Neural progenitor cell (in vitro differentiated cells): ENCODE data around the gene TIMP2. TPM values are rescaled to one million over a fixed set of nuclear protein-coding genes. Genes with fewer than 3 reads are reported as not detected.
"Not testable (repeated sequence)": the region's sequence is repeated elsewhere in the genome, so short reads cannot be mapped to it uniquely, and the experiment has no call there.

ENCODE experiments used
- DNase-seq: peaks from one replicate; pipeline ENCODE4 v3.0.0-alpha.2; 2016; ENCODE audit warnings: low spot score
- H2AFZ ChIP-seq: fragments of 200-600 bp; sonication (generic); replicated peaks from 2 replicates; pipeline ENCODE4 v1.6.1; 2016; ENCODE audit warnings: antibody characterized with exemption
- H3F3A ChIP-seq: fragments of 200-600 bp; sonication (generic); 2 replicates; pipeline ENCODE4 v1.6.1; 2016; ENCODE audit warnings: antibody characterized with exemption, low read depth
- H3K27ac ChIP-seq: fragments of 200-600 bp; sonication (generic); 2 replicates; pipeline ENCODE4 v1.5.1; 2016; ENCODE audit warnings: mild to moderate bottlenecking
- H3K27me3 ChIP-seq: fragments of 200-600 bp; sonication (generic); 2 replicates; pipeline ENCODE4 v1.6.1; 2016; ENCODE audit warnings: mild to moderate bottlenecking, moderate library complexity
- H3K36me3 ChIP-seq: fragments of 200-600 bp; sonication (generic); 2 replicates; pipeline ENCODE4 v1.5.1; 2016
- H3K4me1 ChIP-seq: fragments of 200-600 bp; sonication (generic); 2 replicates; pipeline ENCODE4 v1.6.1; 2016; ENCODE audit warnings: mixed run types
- H3K4me2 ChIP-seq: fragments of 200-600 bp; sonication (generic); 2 replicates; pipeline ENCODE4 v1.6.1; 2016
- H3K4me3 ChIP-seq: fragments of 200-600 bp; sonication (generic); 2 replicates; pipeline ENCODE4 v1.5.1; 2016
- H3K79me2 ChIP-seq: fragments of 200-600 bp; sonication (generic); 2 replicates; pipeline ENCODE4 v1.6.1; 2016; ENCODE audit warnings: low read depth
- H3K9ac ChIP-seq: fragments of 200-600 bp; sonication (generic); 2 replicates; pipeline ENCODE4 v1.6.1; 2016
- H3K9me3 ChIP-seq: fragments of 200-600 bp; sonication (generic); 2 replicates; pipeline ENCODE4 v1.5.1; 2016; ENCODE audit warnings: low read depth
- H4K20me1 ChIP-seq: fragments of 200-600 bp; sonication (generic); 2 replicates; pipeline ENCODE4 v1.6.1; 2016; ENCODE audit warnings: low read depth
- H3K27ac Mint-ChIP-seq: 3 replicates; pipeline ENCODE4 v1.8.0; 2021; ENCODE audit warnings: mixed read lengths
- H3K27me3 Mint-ChIP-seq: 2 replicates; pipeline ENCODE4 v1.8.0; 2022; ENCODE audit warnings: low read depth, mild to moderate bottlenecking, inconsistent platforms, moderate library complexity, mixed read lengths; ENCODE audit not compliant: insufficient read depth
- H3K36me3 Mint-ChIP-seq: 3 replicates; pipeline ENCODE4 v1.8.0; 2021; ENCODE audit warnings: mixed read lengths
- H3K4me1 Mint-ChIP-seq: 3 replicates; pipeline ENCODE4 v1.8.0; 2021; ENCODE audit warnings: mixed read lengths
- H3K4me3 Mint-ChIP-seq: 3 replicates; pipeline ENCODE4 v1.8.0; 2021; ENCODE audit warnings: mild to moderate bottlenecking, moderate library complexity, mixed read lengths
- H3K9me3 Mint-ChIP-seq: 3 replicates; pipeline ENCODE4 v1.8.0; 2020; ENCODE audit warnings: mixed read lengths
- EZH2 ChIP-seq: fragments of 200-600 bp; sonication (generic); IDR thresholded peaks from 2 replicates; pipeline ENCODE4 v1.6.1; 2017; ENCODE audit warnings: antibody characterized with exemption, mild to moderate bottlenecking, moderate library complexity
- EZH2phosphoT487 ChIP-seq: fragments of 200-600 bp; sonication (generic); IDR thresholded peaks from 2 replicates; pipeline ENCODE4 v1.6.1; 2017; ENCODE audit warnings: antibody characterized with exemption
- total RNA-seq: library from RNA; depleted of rRNA; stranded (reverse); fragments of >200 nt; gene quantifications from 2 replicates; pipeline ENCODE4 v1.2.3, GENCODE V29; 2015; ENCODE audit warnings: low replicate concordance
- TF ChIP-seq, protein P1 (sequence below): fragments of 200-600 bp; sonication (generic); IDR thresholded peaks from 2 replicates; pipeline ENCODE4 v1.5.1; 2017; ENCODE audit warnings: antibody characterized with exemption, mild to moderate bottlenecking

The TIMP2 gene
- total RNA-seq, 1 donor from 2014 or later: 19.8 TPM

DNA sequence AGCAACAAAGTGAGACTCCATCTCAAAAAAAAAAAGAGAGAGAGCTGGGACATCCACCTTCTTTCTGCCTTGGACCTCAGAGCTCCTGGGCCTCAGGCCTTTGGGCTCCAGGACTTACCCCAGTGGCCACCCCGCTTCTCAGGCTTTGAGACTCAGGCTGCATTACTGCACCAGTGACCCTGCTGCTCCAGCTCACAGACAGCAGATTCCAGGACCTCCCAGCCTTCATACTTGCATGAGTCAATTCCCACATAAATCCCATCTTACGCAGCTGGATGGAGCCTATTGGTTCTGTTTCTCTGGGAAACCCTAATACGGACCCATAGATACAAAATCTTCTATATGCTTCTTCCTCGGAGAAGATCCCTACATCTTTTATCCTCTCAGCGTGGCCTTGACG, 20.1 kb downstream of the TIMP2 start:
- H3K36me3 ChIP-seq: no peaks in the 10 kb centered on the region
- Mint-ChIP-seq H3K4me3 (no peak overlapping the region), H3K36me3 (peaks cover 9% of the 10 kb centered on the region), H3K27me3 (peaks cover 1% of the 10 kb centered on the region), H3K9me3 (no peaks in the 10 kb centered on the region), H3K4me1 (peaks cover 39% of the 10 kb centered on the region), H3K27ac (no peak overlapping the region)
- DNase-seq: no peak
- TF ChIP-seq, protein P1, sequence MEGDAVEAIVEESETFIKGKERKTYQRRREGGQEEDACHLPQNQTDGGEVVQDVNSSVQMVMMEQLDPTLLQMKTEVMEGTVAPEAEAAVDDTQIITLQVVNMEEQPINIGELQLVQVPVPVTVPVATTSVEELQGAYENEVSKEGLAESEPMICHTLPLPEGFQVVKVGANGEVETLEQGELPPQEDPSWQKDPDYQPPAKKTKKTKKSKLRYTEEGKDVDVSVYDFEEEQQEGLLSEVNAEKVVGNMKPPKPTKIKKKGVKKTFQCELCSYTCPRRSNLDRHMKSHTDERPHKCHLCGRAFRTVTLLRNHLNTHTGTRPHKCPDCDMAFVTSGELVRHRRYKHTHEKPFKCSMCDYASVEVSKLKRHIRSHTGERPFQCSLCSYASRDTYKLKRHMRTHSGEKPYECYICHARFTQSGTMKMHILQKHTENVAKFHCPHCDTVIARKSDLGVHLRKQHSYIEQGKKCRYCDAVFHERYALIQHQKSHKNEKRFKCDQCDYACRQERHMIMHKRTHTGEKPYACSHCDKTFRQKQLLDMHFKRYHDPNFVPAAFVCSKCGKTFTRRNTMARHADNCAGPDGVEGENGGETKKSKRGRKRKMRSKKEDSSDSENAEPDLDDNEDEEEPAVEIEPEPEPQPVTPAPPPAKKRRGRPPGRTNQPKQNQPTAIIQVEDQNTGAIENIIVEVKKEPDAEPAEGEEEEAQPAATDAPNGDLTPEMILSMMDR: no peak
- TF ChIP-seq EZH2 (no peak), EZH2phosphoT487 (no peak)
- H3K27ac ChIP-seq: no peak overlapping the region
- H4K20me1 ChIP-seq: peaks cover 54% of the 10 kb centered on the region
- peaks cover 8% of the 10 kb centered on the region for H3K4me1 ChIP-seq
- no peak overlapping the region for H3K9ac ChIP-seq
- H3F3A ChIP-seq: peaks cover under 1% of the 10 kb centered on the region
- H3K79me2 ChIP-seq: peaks cover 15% of the 10 kb centered on the region
- H3K4me3 ChIP-seq: no peak overlapping the region
- no peaks in the 10 kb centered on the region for H3K9me3 ChIP-seq
- no peaks in the 10 kb centered on the region for H3K27me3 ChIP-seq
- H3K4me2 ChIP-seq: no peak overlapping the region
- no peak overlapping the region for H2AFZ ChIP-seq

DNA sequence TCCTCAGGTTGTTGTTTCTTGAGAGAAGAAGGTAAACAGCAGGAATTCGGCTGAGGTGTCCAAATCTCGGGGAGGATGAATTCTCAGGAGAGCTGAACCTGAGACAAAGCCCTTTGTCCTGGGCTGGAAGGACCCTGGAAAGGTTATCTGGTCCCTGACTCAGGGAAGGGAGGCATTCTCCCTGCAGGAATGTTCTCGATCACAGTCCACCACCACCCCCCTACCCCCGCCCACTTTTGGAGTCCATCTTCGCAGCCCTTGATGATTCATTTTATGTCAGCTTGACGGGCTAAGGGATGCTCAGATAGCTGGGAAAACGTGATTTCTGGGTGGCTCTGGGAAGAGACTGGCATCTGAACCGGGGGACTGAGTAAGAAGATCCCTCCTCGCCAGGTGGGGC, 20.8 kb downstream of the TIMP2 start:
- DNase-seq: no peak
- no peak overlapping the region for H3K27ac Mint-ChIP-seq
- H3K4me2 ChIP-seq: no peak overlapping the region
- H3K36me3 ChIP-seq: no peaks in the 10 kb centered on the region
- peaks cover 15% of the 10 kb centered on the region for H3K79me2 ChIP-seq
- H3F3A ChIP-seq: peaks cover 7% of the 10 kb centered on the region
- no peak overlapping the region for H3K9ac ChIP-seq
- H3K4me1 Mint-ChIP-seq: peaks cover 47% of the 10 kb centered on the region
- no peaks in the 10 kb centered on the region for H3K27me3 ChIP-seq
- H3K27ac ChIP-seq: no peak overlapping the region
- H2AFZ ChIP-seq: no peak overlapping the region
- no peaks in the 10 kb centered on the region for H3K9me3 ChIP-seq
- H3K9me3 Mint-ChIP-seq: no peaks in the 10 kb centered on the region
- no peaks in the 10 kb centered on the region for H3K27me3 Mint-ChIP-seq
- TF ChIP-seq, protein P1: no peak
- TF ChIP-seq EZH2phosphoT487 (no peak), EZH2 (no peak)
- no peak overlapping the region for H3K4me3 ChIP-seq
- H3K4me3 Mint-ChIP-seq: no peak overlapping the region
- peaks cover 61% of the 10 kb centered on the region for H4K20me1 ChIP-seq
- peaks cover 14% of the 10 kb centered on the region for H3K4me1 ChIP-seq
- H3K36me3 Mint-ChIP-seq: peaks cover 9% of the 10 kb centered on the region

DNA sequence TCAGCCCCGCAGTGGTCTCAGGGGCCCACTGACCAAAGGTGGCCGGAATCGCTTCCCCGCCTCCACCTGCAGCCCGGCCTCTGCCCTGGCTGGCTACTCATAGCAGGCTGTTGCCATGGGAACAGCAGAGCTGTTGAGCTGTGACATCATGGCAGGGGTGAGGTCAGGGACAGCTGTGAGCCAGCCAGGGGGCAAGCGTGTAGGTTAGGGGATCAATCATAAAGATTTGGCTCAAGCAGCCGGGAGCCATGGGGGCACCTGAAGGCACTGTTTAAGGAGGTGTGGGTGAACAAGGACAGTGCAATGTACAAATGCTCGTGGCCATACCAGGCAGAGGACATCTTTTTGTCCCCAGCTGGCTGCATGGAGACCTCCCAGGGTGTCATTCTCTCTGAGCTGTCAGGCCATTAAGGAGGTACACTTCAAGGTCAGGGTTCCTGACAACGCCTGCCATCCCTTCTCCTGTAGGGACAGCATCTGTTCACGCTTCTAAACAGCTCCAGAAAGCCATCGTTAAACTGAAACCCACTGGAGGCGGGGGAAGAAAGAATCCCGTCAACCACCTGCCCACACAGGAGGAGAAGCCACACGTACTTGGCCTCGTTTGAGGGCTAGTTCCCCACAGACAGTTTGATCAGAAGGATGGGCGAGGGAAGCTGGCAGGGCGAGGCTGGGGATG, 21.9 kb downstream of the TIMP2 start, which contains the start of gene CEP295NL:
CEP295NL (minus strand) TSS at position 101 of the 679 bp plus-strand sequence. CDS start 1,373 bp downstream, outside the sequence.
- Histone ChIP-seq H4K20me1 (peaks cover 68% of the 10 kb centered on the region), H3K27ac (no peak within 1 kb of the TSS)
- peak within 1 kb of the TSS; percentile 63 for H3K4me3 Mint-ChIP-seq

DNA sequence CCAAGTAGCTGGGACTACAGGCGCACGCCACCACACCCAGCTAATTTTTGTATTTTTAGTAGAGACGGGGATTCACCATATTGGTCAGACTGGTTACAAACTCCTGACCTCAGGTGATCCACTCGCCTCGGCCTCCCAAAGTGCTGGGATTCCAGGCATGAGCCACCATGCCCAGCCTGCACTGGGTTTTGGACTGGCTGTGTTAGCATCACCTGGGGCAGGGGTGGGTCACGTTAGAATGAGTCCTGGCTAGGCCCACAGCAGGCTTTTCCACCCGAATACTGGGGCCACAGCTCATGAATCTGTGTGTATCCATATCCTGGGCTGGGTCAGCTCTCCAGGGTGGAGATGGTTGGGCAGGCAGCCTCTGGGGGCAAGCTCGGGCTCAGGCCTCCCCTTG, 23.0 kb downstream of the TIMP2 start:
- H3K9ac ChIP-seq, H3K9me3 Mint-ChIP-seq, H3F3A ChIP-seq, DNase-seq, H3K36me3 Mint-ChIP-seq, H3K4me2 ChIP-seq, H3K9me3 ChIP-seq, H3K27me3 ChIP-seq, H3K36me3 ChIP-seq, H3K27me3 Mint-ChIP-seq, H2AFZ ChIP-seq, H3K4me3 ChIP-seq, H3K27ac ChIP-seq: not testable (repeated sequence)
- Histone ChIP-seq H3K79me2 (peaks cover 20% of the 10 kb centered on the region), H4K20me1 (peaks cover 68% of the 10 kb centered on the region), H3K4me1 (peaks cover 18% of the 10 kb centered on the region)
- Mint-ChIP-seq H3K27ac (peak overlapping the region; percentile 84), H3K4me3 (peak overlapping the region; percentile 38), H3K4me1 (peaks cover 51% of the 10 kb centered on the region)

More for the DNA sequence above, 21.9 kb downstream of the TIMP2 start, which contains the start of gene CEP295NL:
- H3K79me2 ChIP-seq: peaks cover 15% of the 10 kb centered on the region
- peak; percentile 90 for DNase-seq
- H3K27me3 ChIP-seq: no peaks in the 10 kb centered on the region
- Mint-ChIP-seq H3K27me3 (no peaks in the 10 kb centered on the region), H3K4me1 (peaks cover 47% of the 10 kb centered on the region), H3K27ac (peak within 1 kb of the TSS; percentile 84), H3K9me3 (no peaks in the 10 kb centered on the region), H3K36me3 (peaks cover 9% of the 10 kb centered on the region)
- no peak within 1 kb of the TSS for H2AFZ ChIP-seq
- peaks cover 7% of the 10 kb centered on the region for H3F3A ChIP-seq
- H3K4me2 ChIP-seq: peak within 1 kb of the TSS; percentile 56
- peaks cover 18% of the 10 kb centered on the region for H3K4me1 ChIP-seq
- no peaks in the 10 kb centered on the region for H3K36me3 ChIP-seq
- no peaks in the 10 kb centered on the region for H3K9me3 ChIP-seq
- no peak within 1 kb of the TSS for H3K9ac ChIP-seq
- TF ChIP-seq EZH2phosphoT487 (no peak), EZH2 (no peak)
- TF ChIP-seq, protein P1: no peak
- no peak within 1 kb of the TSS for H3K4me3 ChIP-seq
